ENCODE data around the gene NAV2. TPM values are rescaled to one million over a fixed set of nuclear protein-coding genes. Genes with fewer than 3 reads are reported as not detected.

NAV2 gene
- total and polyA plus RNA-seq, 2 experiments from 2014 or later = 26.0 to 45.0 TPM

- TF ChIP-seq STAT1 (IDR thresholded peaks at IDR 0.05; ENCODE audit: unreplicated experiment) (no peak), CTCF (conservative IDR thresholded peaks at IDR 0.05; ENCODE audit: low read depth in 2 of 2) (no peak), NANOG (IDR thresholded peaks at IDR 0.05; ENCODE audit: borderline replicate concordance) (no peak), ZNF331 (CRISPR knock-in tag; IDR thresholded peaks at IDR 0.05; ENCODE audit: low read depth) (no peak), CREB1 (CRISPR knock-in tag; IDR thresholded peaks at IDR 0.05; ENCODE audit: low read depth) (no peak), EZH2phosphoT487 (IDR thresholded peaks at IDR 0.05; ENCODE audit: unreplicated experiment) (no peak), EZH2 (IDR thresholded peaks at IDR 0.05; ENCODE audit: low read depth, unreplicated experiment) (no peak), JUNB (IDR thresholded peaks at IDR 0.05; ENCODE audit: unreplicated experiment) (no peak), POLR2AphosphoS5 (IDR thresholded peaks at IDR 0.05; ENCODE audit: low read depth) (no peak), ZNF114 (CRISPR knock-in tag; IDR thresholded peaks at IDR 0.05) (no peak)
- TF ChIP-seq, protein P1, sequence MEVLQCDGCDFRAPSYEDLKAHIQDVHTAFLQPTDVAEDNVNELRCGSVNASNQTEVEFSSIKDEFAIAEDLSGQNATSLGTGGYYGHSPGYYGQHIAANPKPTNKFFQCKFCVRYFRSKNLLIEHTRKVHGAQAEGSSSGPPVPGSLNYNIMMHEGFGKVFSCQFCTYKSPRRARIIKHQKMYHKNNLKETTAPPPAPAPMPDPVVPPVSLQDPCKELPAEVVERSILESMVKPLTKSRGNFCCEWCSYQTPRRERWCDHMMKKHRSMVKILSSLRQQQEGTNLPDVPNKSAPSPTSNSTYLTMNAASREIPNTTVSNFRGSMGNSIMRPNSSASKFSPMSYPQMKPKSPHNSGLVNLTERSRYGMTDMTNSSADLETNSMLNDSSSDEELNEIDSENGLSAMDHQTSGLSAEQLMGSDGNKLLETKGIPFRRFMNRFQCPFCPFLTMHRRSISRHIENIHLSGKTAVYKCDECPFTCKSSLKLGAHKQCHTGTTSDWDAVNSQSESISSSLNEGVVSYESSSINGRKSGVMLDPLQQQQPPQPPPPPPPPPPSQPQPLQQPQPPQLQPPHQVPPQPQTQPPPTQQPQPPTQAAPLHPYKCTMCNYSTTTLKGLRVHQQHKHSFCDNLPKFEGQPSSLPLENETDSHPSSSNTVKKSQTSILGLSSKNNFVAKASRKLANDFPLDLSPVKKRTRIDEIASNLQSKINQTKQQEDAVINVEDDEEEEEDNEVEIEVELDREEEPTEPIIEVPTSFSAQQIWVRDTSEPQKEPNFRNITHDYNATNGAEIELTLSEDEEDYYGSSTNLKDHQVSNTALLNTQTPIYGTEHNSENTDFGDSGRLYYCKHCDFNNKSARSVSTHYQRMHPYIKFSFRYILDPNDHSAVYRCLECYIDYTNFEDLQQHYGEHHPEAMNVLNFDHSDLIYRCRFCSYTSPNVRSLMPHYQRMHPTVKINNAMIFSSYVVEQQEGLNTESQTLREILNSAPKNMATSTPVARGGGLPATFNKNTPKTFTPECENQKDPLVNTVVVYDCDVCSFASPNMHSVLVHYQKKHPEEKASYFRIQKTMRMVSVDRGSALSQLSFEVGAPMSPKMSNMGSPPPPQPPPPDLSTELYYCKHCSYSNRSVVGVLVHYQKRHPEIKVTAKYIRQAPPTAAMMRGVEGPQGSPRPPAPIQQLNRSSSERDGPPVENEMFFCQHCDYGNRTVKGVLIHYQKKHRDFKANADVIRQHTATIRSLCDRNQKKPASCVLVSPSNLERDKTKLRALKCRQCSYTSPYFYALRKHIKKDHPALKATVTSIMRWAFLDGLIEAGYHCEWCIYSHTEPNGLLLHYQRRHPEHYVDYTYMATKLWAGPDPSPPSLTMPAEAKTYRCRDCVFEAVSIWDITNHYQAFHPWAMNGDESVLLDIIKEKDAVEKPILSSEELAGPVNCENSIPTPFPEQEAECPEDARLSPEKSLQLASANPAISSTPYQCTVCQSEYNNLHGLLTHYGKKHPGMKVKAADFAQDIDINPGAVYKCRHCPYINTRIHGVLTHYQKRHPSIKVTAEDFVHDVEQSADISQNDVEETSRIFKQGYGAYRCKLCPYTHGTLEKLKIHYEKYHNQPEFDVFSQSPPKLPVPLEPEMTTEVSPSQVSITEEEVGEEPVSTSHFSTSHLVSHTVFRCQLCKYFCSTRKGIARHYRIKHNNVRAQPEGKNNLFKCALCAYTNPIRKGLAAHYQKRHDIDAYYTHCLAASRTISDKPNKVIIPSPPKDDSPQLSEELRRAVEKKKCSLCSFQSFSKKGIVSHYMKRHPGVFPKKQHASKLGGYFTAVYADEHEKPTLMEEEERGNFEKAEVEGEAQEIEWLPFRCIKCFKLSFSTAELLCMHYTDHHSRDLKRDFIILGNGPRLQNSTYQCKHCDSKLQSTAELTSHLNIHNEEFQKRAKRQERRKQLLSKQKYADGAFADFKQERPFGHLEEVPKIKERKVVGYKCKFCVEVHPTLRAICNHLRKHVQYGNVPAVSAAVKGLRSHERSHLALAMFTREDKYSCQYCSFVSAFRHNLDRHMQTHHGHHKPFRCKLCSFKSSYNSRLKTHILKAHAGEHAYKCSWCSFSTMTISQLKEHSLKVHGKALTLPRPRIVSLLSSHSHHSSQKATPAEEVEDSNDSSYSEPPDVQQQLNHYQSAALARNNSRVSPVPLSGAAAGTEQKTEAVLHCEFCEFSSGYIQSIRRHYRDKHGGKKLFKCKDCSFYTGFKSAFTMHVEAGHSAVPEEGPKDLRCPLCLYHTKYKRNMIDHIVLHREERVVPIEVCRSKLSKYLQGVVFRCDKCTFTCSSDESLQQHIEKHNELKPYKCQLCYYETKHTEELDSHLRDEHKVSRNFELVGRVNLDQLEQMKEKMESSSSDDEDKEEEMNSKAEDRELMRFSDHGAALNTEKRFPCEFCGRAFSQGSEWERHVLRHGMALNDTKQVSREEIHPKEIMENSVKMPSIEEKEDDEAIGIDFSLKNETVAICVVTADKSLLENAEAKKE (CRISPR knock-in tag; IDR thresholded peaks at IDR 0.05) = no peak
- TF ChIP-seq, protein P2, sequence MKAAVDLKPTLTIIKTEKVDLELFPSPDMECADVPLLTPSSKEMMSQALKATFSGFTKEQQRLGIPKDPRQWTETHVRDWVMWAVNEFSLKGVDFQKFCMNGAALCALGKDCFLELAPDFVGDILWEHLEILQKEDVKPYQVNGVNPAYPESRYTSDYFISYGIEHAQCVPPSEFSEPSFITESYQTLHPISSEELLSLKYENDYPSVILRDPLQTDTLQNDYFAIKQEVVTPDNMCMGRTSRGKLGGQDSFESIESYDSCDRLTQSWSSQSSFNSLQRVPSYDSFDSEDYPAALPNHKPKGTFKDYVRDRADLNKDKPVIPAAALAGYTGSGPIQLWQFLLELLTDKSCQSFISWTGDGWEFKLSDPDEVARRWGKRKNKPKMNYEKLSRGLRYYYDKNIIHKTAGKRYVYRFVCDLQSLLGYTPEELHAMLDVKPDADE (IDR thresholded peaks at IDR 0.05) = no peak
- TF ChIP-seq, protein P3, sequence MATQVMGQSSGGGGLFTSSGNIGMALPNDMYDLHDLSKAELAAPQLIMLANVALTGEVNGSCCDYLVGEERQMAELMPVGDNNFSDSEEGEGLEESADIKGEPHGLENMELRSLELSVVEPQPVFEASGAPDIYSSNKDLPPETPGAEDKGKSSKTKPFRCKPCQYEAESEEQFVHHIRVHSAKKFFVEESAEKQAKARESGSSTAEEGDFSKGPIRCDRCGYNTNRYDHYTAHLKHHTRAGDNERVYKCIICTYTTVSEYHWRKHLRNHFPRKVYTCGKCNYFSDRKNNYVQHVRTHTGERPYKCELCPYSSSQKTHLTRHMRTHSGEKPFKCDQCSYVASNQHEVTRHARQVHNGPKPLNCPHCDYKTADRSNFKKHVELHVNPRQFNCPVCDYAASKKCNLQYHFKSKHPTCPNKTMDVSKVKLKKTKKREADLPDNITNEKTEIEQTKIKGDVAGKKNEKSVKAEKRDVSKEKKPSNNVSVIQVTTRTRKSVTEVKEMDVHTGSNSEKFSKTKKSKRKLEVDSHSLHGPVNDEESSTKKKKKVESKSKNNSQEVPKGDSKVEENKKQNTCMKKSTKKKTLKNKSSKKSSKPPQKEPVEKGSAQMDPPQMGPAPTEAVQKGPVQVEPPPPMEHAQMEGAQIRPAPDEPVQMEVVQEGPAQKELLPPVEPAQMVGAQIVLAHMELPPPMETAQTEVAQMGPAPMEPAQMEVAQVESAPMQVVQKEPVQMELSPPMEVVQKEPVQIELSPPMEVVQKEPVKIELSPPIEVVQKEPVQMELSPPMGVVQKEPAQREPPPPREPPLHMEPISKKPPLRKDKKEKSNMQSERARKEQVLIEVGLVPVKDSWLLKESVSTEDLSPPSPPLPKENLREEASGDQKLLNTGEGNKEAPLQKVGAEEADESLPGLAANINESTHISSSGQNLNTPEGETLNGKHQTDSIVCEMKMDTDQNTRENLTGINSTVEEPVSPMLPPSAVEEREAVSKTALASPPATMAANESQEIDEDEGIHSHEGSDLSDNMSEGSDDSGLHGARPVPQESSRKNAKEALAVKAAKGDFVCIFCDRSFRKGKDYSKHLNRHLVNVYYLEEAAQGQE (IDR thresholded peaks at IDR 0.05; ENCODE audit: unreplicated experiment) = no peak
- DNase-seq (ENCODE audit: low spot score) (no peak), ATAC-seq (no peak)
- Histone ChIP-seq H3K9me2 (ENCODE audit: insufficient read depth) (peaks cover 19% of the 10 kb centered on the region), H3K36me3 (ENCODE audit: insufficient read depth) (no peaks in the 10 kb centered on the region), H3K27me3 (ENCODE audit: insufficient read depth) (no peaks in the 10 kb centered on the region), H3K4me1 (ENCODE audit: insufficient read depth) (peaks cover 32% of the 10 kb centered on the region), H3F3A (replicated peaks; ENCODE audit: low read depth) (no peaks in the 10 kb centered on the region; the same call in 1 of the 2 replicates), H3K27ac (ENCODE audit: low read depth) (no peak overlapping the region), H3K4me3 (no peak overlapping the region), H3K4me2 (no peak overlapping the region), H4K20me1 (replicated peaks; ENCODE audit: insufficient read depth) (no peaks in the 10 kb centered on the region), H2AFZ (no peak overlapping the region), H3K79me2 (replicated peaks; ENCODE audit: insufficient read depth) (no peaks in the 10 kb centered on the region)
- peaks cover 5% of the 10 kb centered on the region for H3K27me3 Mint-ChIP-seq (ENCODE audit: insufficient read depth, low read depth, poor library complexity)
- no peaks in the 10 kb centered on the region for H3K9me3 Mint-ChIP-seq
- H3K27ac Mint-ChIP-seq = no peak overlapping the region
- peaks cover 43% of the 10 kb centered on the region for H3K4me1 Mint-ChIP-seq
- no peak overlapping the region for H3K4me3 Mint-ChIP-seq
- H3K36me3 Mint-ChIP-seq (ENCODE audit: low read depth) = no peaks in the 10 kb centered on the region; the same call in 2 of the 3 replicates
Observed at GRCh38 chr11:19766810-19767209, 54.2 kb downstream of the NAV2 start.

Data from GM23338 (cell line).